GM18517 (cell line): ENCODE results near the gene PXT1.
"Not testable (repeated sequence)": the region's sequence is repeated elsewhere in the genome, so short reads cannot be mapped to it uniquely, and the experiment has no call there.

Experiments
- ATAC-seq: cut with Tn5 transposase; IDR thresholded peaks from one replicate; pipeline ENCODE4 v1.9.1; 2021; ENCODE audit warnings: mild to moderate bottlenecking, moderate library complexity; ENCODE audit not compliant: unreplicated experiment

Gene PXT1

GRCh38 chr6:36442671-36443470 lies at the start of gene PXT1, which contains the start of gene KCTD20:
PXT1 (minus strand) TSS chr6:36442854; CDS start chr6:36426082, 16,772 bp downstream.
KCTD20 (plus strand) TSS chr6:36443000; CDS start chr6:36470098, 27,098 bp downstream.
- peak; percentile 63 for ATAC-seq

GRCh38 chr6:36492092-36492491 lies 49.4 kb upstream of the PXT1 start:
- no peak for ATAC-seq

- ATAC-seq: no peak
Measured at GRCh38 chr6:36491378-36491965, 48.8 kb upstream of the PXT1 start.

GRCh38 chr6:36489426-36489825 lies 46.8 kb upstream of the PXT1 start:
- no peak for ATAC-seq

GRCh38 chr6:36488221-36488620 lies 45.6 kb upstream of the PXT1 start:
- ATAC-seq: no peak

GRCh38 chr6:36487698-36488097 lies 45.0 kb upstream of the PXT1 start:
- no peak for ATAC-seq

GRCh38 chr6:36484736-36485135 lies 42.1 kb upstream of the PXT1 start:
- ATAC-seq: no peak

- ATAC-seq: not testable (repeated sequence)
Measured at GRCh38 chr6:36483326-36483725, 40.7 kb upstream of the PXT1 start.

- no peak for ATAC-seq
Measured at GRCh38 chr6:36479256-36479655, 36.6 kb upstream of the PXT1 start.

GRCh38 chr6:36478051-36478526 lies 35.4 kb upstream of the PXT1 start:
- ATAC-seq: no peak

GRCh38 chr6:36469946-36470345 lies 27.3 kb upstream of the PXT1 start:
- ATAC-seq: no peak

GRCh38 chr6:36469148-36469661 lies 26.6 kb upstream of the PXT1 start:
- no peak for ATAC-seq

GRCh38 chr6:36467625-36468024 lies 25.0 kb upstream of the PXT1 start:
- ATAC-seq: no peak

- no peak for ATAC-seq
Measured at GRCh38 chr6:36464233-36464632, 21.6 kb upstream of the PXT1 start.

GRCh38 chr6:36463676-36464075 lies 21.0 kb upstream of the PXT1 start:
- ATAC-seq: no peak

GRCh38 chr6:36461646-36462045 lies 19.0 kb upstream of the PXT1 start:
- no peak for ATAC-seq

GRCh38 chr6:36460916-36461315 lies 18.3 kb upstream of the PXT1 start:
- ATAC-seq: no peak

GRCh38 chr6:36459501-36459900 lies 16.8 kb upstream of the PXT1 start:
- ATAC-seq: no peak

GRCh38 chr6:36455486-36456027 lies 12.9 kb upstream of the PXT1 start:
- ATAC-seq: no peak

- ATAC-seq: not testable (repeated sequence)
Measured at GRCh38 chr6:36452897-36453296, 10.2 kb upstream of the PXT1 start.

- not testable (repeated sequence) for ATAC-seq
Measured at GRCh38 chr6:36449173-36449572, 6.5 kb upstream of the PXT1 start.

GRCh38 chr6:36445621-36446020 lies 3.0 kb upstream of the PXT1 start:
- ATAC-seq: no peak
